Endodermal cell (in vitro differentiated cells): ENCODE results near the gene GPR18. TPM values are rescaled to one million over a fixed set of nuclear protein-coding genes. Genes with fewer than 3 reads are reported as not detected.
A peak's percentile ranks its signal among the peaks of the same experiment; 100 is the strongest.

Experiments used
- DNase-seq: peaks from one replicate; pipeline ENCODE4 v3.0.0-alpha.2; 2017
- H3K27ac ChIP-seq: 2 replicates; pipeline ENCODE4 v1.5.1; 2013; ENCODE audit warnings: mild to moderate bottlenecking, low read depth, low read length, moderate library complexity
- H3K27me3 ChIP-seq: 2 replicates; pipeline ENCODE4 v1.6.1; 2013; ENCODE audit warnings: mild to moderate bottlenecking, low read length, moderate library complexity; ENCODE audit not compliant: insufficient read depth, control insufficient read depth, poor library complexity, severe bottlenecking
- H3K36me3 ChIP-seq: 2 replicates; pipeline ENCODE4 v1.7.0; 2013; ENCODE audit warnings: mild to moderate bottlenecking, low read length, moderate library complexity; ENCODE audit not compliant: control insufficient read depth, insufficient read depth
- H3K4me1 ChIP-seq: one replicate; pipeline ENCODE4 v1.7.0; 2013; ENCODE audit warnings: low read length; ENCODE audit not compliant: control insufficient read depth, insufficient read depth
- H3K4me3 ChIP-seq: 2 replicates; pipeline ENCODE4 v1.5.1; 2013; ENCODE audit warnings: mild to moderate bottlenecking, low read length, moderate library complexity
- H3K9ac ChIP-seq: 2 replicates; pipeline ENCODE4 v1.6.1; 2013; ENCODE audit warnings: mild to moderate bottlenecking, low read length, moderate library complexity; ENCODE audit not compliant: poor library complexity, severe bottlenecking; ENCODE audit errors: extremely low read depth
- H3K9me3 ChIP-seq: 2 replicates; pipeline ENCODE4 v1.6.1; 2013; ENCODE audit warnings: mild to moderate bottlenecking, low read length, moderate library complexity; ENCODE audit not compliant: control insufficient read depth
- H3K27ac Mint-ChIP-seq: 2 replicates; pipeline ENCODE4 v1.8.0; 2020; ENCODE audit warnings: mixed read lengths
- H3K27me3 Mint-ChIP-seq: 2 replicates; pipeline ENCODE4 v1.8.0; 2021; ENCODE audit warnings: mild to moderate bottlenecking, mixed read lengths; ENCODE audit not compliant: insufficient read depth
- H3K36me3 Mint-ChIP-seq: 2 replicates; pipeline ENCODE4 v1.8.0; 2020; ENCODE audit warnings: low read depth, mixed read lengths
- H3K4me1 Mint-ChIP-seq: 2 replicates; pipeline ENCODE4 v1.8.0; 2020; ENCODE audit warnings: mixed read lengths
- H3K4me3 Mint-ChIP-seq: 2 replicates; pipeline ENCODE4 v1.8.0; 2020; ENCODE audit warnings: mild to moderate bottlenecking, moderate library complexity, mixed read lengths
- H3K9me3 Mint-ChIP-seq: 2 replicates; pipeline ENCODE4 v1.8.0; 2020; ENCODE audit warnings: mild to moderate bottlenecking, mixed read lengths
- WGBS, 2 experiments: methylation state at CpG; one replicate each; pipeline versions ENCODE4 v1.1.5 to v1.1.7; 2013; ENCODE audit warnings: missing lambda C conversion rate in 2 of 2, mixed read lengths in 1 of 2; ENCODE audit not compliant: insufficient coverage in 1 of 2, insufficient read length in 1 of 2; 5-methylcytosine and 5-hydroxymethylcytosine counted together
- total RNA-seq, 2 donors: library from RNA; stranded (reverse); fragmentation: NEBNext Ultra II Directional in 1 of 2; extraction: Animal tissue kit (Norgen Biotek cat#: 25700) in 1 of 2; gene quantifications; 2 replicates in 1 of 2; 3 replicates in 1 of 2; pipeline ENCODE4 v1.2.1, GENCODE V29; 2021
- TF ChIP-seq, protein P1 (sequence below): fragments of 200-600 bp; sonication (generic); conservative IDR thresholded peaks from 2 replicates; pipeline ENCODE4 v1.5.0; 2021; ENCODE audit warnings: antibody characterized with exemption, mild to moderate bottlenecking

GPR18 gene
- total RNA-seq, 2 donors from 2014 or later = not detected

DNA sequence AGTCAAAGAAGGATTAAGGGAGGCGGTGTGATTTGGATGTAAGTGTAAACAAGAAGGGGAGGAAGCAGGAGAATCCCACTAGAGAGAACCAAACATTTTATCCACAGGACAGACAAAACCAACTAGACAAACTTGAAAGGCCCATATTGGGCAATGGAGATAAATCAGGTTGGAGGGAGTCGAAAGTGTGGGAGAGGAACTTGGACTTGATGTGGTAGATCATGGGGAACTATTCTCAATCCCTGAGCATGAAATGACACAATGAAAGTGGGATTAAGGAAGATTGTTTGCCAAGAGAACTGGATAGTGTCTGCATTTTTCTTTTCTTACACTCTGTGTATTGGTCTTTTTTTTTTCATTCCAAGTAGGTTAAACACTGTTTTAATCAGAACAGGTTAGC, 31.1 kb upstream of the GPR18 start:
- Histone ChIP-seq H3K27ac (no peak overlapping the region), H3K4me3 (no peak overlapping the region), H3K27me3 (no peaks in the 10 kb centered on the region), H3K4me1 (no peaks in the 10 kb centered on the region), H3K36me3 (peaks cover 14% of the 10 kb centered on the region), H3K9me3 (no peaks in the 10 kb centered on the region), H3K9ac (no peak overlapping the region)
- Mint-ChIP-seq H3K9me3 (no peaks in the 10 kb centered on the region), H3K36me3 (peaks cover 15% of the 10 kb centered on the region), H3K27me3 (no peaks in the 10 kb centered on the region), H3K4me1 (peaks cover 5% of the 10 kb centered on the region), H3K4me3 (no peak overlapping the region), H3K27ac (peak overlapping the region; percentile 7)
- TF ChIP-seq, protein P1, sequence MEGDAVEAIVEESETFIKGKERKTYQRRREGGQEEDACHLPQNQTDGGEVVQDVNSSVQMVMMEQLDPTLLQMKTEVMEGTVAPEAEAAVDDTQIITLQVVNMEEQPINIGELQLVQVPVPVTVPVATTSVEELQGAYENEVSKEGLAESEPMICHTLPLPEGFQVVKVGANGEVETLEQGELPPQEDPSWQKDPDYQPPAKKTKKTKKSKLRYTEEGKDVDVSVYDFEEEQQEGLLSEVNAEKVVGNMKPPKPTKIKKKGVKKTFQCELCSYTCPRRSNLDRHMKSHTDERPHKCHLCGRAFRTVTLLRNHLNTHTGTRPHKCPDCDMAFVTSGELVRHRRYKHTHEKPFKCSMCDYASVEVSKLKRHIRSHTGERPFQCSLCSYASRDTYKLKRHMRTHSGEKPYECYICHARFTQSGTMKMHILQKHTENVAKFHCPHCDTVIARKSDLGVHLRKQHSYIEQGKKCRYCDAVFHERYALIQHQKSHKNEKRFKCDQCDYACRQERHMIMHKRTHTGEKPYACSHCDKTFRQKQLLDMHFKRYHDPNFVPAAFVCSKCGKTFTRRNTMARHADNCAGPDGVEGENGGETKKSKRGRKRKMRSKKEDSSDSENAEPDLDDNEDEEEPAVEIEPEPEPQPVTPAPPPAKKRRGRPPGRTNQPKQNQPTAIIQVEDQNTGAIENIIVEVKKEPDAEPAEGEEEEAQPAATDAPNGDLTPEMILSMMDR = no peak
- 93 to 100% methylated on average over 1 to 2 of the region's 2 CpGs for WGBS, 2 experiments
- no peak for DNase-seq

DNA sequence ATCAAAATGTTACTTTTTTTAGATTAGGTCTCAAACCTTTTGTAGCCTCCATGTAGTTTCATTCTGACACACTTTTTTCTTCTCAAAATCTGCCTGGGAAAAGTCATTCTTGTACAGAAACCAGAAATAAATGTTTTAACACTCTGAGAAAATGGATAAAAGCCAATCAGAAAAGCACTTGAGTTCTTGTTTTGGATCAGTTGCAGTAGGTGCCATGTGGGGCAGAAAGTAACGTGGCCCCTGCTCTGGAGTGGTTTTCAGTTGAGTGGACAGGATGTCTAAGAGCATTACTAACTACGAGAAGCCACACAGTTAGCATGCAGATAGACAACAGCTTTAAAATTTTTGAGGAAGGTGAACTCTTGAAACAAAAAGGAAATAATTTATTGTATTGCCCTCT, 29.9 kb upstream of the GPR18 start:
- Histone ChIP-seq H3K27ac (no peak overlapping the region), H3K9ac (no peak overlapping the region), H3K9me3 (no peaks in the 10 kb centered on the region), H3K4me3 (no peak overlapping the region), H3K27me3 (no peaks in the 10 kb centered on the region), H3K4me1 (no peaks in the 10 kb centered on the region), H3K36me3 (peaks cover 10% of the 10 kb centered on the region)
- Mint-ChIP-seq H3K9me3 (no peaks in the 10 kb centered on the region), H3K27ac (no peak overlapping the region), H3K27me3 (no peaks in the 10 kb centered on the region), H3K4me1 (peaks cover 5% of the 10 kb centered on the region), H3K4me3 (no peak overlapping the region), H3K36me3 (peaks cover 15% of the 10 kb centered on the region)
- DNase-seq = no peak
- TF ChIP-seq, protein P1 = no peak
- WGBS, 2 experiments = 95 to 100% methylated on average over 1 to 2 of the region's 2 CpGs

DNA sequence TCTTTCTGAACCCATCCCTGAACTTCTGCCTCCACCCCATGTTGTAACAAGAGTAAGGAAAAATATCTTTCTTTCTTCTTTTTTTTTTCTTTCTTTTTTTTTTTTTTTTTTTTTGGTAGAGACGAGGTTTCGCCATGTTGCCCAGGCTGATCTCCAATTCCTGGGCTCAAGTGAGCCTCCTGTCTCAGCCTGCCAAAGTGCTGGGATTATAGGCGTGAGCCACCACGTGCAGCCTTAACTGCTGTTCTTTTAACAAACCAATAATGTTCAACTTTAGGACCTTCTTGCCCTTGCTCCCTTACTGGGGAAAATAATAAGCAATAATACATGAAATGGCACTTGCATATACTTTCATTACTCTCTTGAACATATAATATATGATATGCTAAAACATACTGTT, 29.4 kb upstream of the GPR18 start:
- H3K9me3 Mint-ChIP-seq = no peaks in the 10 kb centered on the region
- 93 to 100% methylated on average over 4 of the region's 4 CpGs for WGBS, 2 experiments

More for the DNA sequence above, 29.4 kb upstream of the GPR18 start:
- H3K36me3 Mint-ChIP-seq = peaks cover 15% of the 10 kb centered on the region
- Histone ChIP-seq H3K27me3 (no peaks in the 10 kb centered on the region), H3K4me3 (no peak overlapping the region), H3K4me1 (no peaks in the 10 kb centered on the region), H3K36me3 (peaks cover 9% of the 10 kb centered on the region), H3K9me3 (no peaks in the 10 kb centered on the region), H3K9ac (no peak overlapping the region), H3K27ac (no peak overlapping the region)
- no peak for DNase-seq
- no peak overlapping the region for H3K27ac Mint-ChIP-seq
- no peaks in the 10 kb centered on the region for H3K27me3 Mint-ChIP-seq
- no peak overlapping the region for H3K4me3 Mint-ChIP-seq
- peaks cover 5% of the 10 kb centered on the region for H3K4me1 Mint-ChIP-seq
- TF ChIP-seq, protein P1 = no peak
